ENCODE data around the gene NUP210. TPM values are rescaled to one million over a fixed set of nuclear protein-coding genes. Genes with fewer than 3 reads are reported as not detected.

NUP210 gene
- total and polyA plus RNA-seq, 8 donors, result 16.0 to 23.5 (median 18.1) TPM

DNA sequence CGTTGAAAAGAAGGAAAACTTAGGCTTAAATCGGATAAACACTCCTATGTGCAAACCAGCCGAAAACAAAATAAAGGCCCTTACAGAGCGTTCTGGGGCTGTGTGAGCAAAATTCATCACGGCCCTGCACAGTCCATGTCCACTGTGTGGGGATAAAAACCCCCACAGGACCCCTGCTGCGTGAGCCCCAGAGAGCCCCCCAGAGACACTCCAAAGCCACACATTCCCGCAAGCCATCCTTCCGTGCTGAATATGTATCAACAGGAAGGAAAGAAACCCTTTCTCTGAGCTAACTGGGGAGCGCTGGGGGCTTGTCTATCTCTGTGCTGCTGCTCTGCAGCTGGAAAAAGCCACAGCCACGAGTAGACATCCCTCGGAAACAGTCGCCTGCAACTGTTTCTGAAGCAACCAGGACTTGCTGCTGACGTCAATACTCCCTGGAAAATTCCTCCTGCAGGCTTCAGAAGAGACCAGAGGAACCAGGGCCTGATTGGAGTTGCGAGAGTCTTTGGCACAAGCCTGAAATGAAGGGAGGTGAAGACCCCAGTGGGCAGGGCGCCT, 72.7 kb downstream of the NUP210 start:
- Histone ChIP-seq H3K4me1 (peaks cover 0 to 3% of the 10 kb centered on the region in 2 donors), H3K27ac (no peak overlapping the region), H3K4me3 (no peak overlapping the region), H3K36me3 (peaks cover 0 to 53% of the 10 kb centered on the region in 2 donors), H3K27me3 (no peaks in the 10 kb centered on the region), H3K9me3 (no peaks in the 10 kb centered on the region)
- intact Hi-C loops (cut with DNase I), result no loop called here
- ATAC-seq, result no peak
- TF ChIP-seq, protein P1, sequence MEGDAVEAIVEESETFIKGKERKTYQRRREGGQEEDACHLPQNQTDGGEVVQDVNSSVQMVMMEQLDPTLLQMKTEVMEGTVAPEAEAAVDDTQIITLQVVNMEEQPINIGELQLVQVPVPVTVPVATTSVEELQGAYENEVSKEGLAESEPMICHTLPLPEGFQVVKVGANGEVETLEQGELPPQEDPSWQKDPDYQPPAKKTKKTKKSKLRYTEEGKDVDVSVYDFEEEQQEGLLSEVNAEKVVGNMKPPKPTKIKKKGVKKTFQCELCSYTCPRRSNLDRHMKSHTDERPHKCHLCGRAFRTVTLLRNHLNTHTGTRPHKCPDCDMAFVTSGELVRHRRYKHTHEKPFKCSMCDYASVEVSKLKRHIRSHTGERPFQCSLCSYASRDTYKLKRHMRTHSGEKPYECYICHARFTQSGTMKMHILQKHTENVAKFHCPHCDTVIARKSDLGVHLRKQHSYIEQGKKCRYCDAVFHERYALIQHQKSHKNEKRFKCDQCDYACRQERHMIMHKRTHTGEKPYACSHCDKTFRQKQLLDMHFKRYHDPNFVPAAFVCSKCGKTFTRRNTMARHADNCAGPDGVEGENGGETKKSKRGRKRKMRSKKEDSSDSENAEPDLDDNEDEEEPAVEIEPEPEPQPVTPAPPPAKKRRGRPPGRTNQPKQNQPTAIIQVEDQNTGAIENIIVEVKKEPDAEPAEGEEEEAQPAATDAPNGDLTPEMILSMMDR (IDR thresholded peaks at IDR 0.05), result no peak
- peak in 2 of 4 donors; percentile 19 to 44 for DNase-seq

DNA sequence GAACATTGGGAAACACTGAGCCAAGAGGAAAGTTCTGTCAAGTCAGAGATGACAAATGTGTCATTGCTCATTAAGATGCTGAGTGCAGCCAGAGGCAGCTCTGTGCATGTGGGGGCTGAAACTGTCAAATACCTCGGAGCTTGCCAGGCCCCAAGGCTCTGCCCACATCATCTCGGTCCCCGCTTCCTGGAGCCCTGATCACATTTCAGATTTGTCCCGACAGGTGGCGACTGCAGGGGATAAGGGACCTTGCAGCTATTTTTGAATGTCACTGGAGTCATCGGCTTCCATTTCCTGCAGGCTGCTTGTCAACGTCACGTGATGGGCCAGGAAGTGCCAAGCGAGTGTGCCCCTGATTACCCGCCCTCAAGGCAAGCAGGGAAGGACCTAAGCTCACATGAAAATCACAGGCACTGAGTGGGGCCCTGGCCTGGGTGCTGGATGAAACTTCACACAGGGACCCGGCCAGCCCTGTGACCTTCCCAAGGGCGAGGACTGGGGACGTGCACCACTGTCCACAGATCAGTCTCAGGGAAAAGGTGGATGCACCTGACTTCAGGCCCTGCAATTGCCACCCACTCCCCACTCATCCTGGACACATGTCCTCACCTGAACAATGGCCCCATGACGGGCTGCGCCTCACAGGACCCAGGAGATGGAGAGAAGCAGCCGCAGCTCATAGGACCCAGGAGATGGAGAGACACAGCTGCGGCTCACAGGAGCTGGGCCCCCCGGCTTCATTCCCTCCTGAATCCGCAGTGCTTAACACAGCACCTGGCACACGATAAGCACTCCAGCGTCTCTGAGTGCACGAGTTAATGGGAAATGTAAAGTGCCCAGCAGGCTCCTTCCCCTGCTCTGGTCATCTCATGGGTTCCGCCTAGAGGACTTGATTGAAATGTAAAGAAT, 73.4 kb downstream of the NUP210 start:
- peak in 3 of 4 donors; percentile 10 to 64 (median 38) for DNase-seq
- H3K36me3 ChIP-seq, result peaks cover 0 to 46% of the 10 kb centered on the region in 2 donors
- TF ChIP-seq, protein P1 (IDR thresholded peaks at IDR 0.05), result no peak
- no peaks in the 10 kb centered on the region for H3K4me1 ChIP-seq
- H3K27ac ChIP-seq, result no peak overlapping the region
- peak; percentile 17 for ATAC-seq
- H3K27me3 ChIP-seq, result no peaks in the 10 kb centered on the region
- H3K4me3 ChIP-seq, result no peak overlapping the region
- intact Hi-C loops (cut with DNase I), result no loop called here
- H3K9me3 ChIP-seq, result no peaks in the 10 kb centered on the region

DNA sequence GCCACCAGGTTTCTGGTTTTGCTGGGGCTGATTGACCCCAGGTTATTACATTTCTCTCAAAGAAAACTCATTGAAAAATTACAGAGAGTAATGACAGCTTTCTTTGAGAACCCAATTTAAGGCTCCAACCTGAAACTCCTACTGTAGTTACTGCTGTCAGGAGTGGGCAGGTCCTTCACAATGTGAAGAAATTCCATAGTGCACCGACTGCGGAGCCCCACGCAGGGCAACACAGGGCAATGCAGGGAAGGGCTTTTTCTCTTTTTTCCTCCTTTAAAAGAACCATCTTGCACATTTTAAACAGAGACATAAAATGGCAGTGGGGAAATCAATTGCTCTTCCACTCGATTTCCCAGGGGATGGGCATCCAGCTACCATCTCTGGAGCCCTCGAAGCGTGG, 74.3 kb downstream of the NUP210 start:
- no peaks in the 10 kb centered on the region for H3K9me3 ChIP-seq
- H3K4me3 ChIP-seq, result no peak overlapping the region
- H3K27me3 ChIP-seq, result no peaks in the 10 kb centered on the region
- H3K36me3 ChIP-seq, result peaks cover 0 to 48% of the 10 kb centered on the region in 2 donors
- intact Hi-C loops (cut with DNase I), result no loop called here
- no peak for ATAC-seq
- DNase-seq, result no peak
- TF ChIP-seq, protein P1 (IDR thresholded peaks at IDR 0.05), result no peak
- H3K4me1 ChIP-seq, result no peaks in the 10 kb centered on the region
- H3K27ac ChIP-seq, result no peak overlapping the region

DNA sequence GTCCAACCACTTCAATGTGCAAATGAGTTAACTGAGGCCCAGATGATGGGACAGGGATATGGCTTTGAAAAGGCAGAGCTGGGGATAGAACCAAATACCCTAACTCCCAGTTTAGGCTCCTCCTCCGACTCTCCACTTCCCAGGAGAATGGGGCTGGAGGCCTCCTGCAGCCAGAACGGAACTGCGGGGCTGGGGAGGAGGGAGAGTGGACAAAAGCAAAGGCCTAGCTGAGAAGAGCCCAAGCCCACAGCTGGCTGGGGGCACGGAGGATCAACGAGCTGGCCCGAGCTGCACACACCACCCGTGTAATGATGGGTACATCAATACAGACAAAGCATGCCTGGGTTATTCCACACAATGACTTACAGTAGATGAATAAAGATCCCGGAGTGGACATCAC, 74.8 kb downstream of the NUP210 start:
- H3K27me3 ChIP-seq, result no peaks in the 10 kb centered on the region
- H3K9me3 ChIP-seq, result no peaks in the 10 kb centered on the region
- ATAC-seq (no peak), DNase-seq (peak in 1 of 4 donors; percentile 36)
- peaks cover 0 to 52% of the 10 kb centered on the region in 2 donors for H3K36me3 ChIP-seq
- TF ChIP-seq, protein P1 (IDR thresholded peaks at IDR 0.05), result no peak
- no peak overlapping the region for H3K4me3 ChIP-seq
- H3K27ac ChIP-seq, result no peak overlapping the region
- H3K4me1 ChIP-seq, result no peaks in the 10 kb centered on the region
- intact Hi-C loops (cut with DNase I), result no loop called here

- Histone ChIP-seq H3K4me1 (no peaks in the 10 kb centered on the region), H3K4me3 (no peak overlapping the region), H3K36me3 (peaks cover 0 to 56% of the 10 kb centered on the region in 2 donors), H3K27me3 (no peaks in the 10 kb centered on the region), H3K9me3 (no peaks in the 10 kb centered on the region), H3K27ac (no peak overlapping the region)
- DNase-seq (peak in 1 of 4 donors; percentile 20), ATAC-seq (no peak)
- TF ChIP-seq, protein P1 (IDR thresholded peaks at IDR 0.05), result no peak
- intact Hi-C loops (cut with DNase I), result no loop called here
Measured at GRCh38 chr3:13344663-13345062, 75.5 kb downstream of the NUP210 start.
